HG03108 (cell line): ENCODE measurements around the gene ITM2C.

Source experiments
- ATAC-seq: cut with Tn5 transposase; IDR thresholded peaks from one replicate; pipeline ENCODE4 v1.9.1; 2021; ENCODE audit warnings: moderate library complexity; ENCODE audit not compliant: unreplicated experiment

Gene ITM2C

DNA sequence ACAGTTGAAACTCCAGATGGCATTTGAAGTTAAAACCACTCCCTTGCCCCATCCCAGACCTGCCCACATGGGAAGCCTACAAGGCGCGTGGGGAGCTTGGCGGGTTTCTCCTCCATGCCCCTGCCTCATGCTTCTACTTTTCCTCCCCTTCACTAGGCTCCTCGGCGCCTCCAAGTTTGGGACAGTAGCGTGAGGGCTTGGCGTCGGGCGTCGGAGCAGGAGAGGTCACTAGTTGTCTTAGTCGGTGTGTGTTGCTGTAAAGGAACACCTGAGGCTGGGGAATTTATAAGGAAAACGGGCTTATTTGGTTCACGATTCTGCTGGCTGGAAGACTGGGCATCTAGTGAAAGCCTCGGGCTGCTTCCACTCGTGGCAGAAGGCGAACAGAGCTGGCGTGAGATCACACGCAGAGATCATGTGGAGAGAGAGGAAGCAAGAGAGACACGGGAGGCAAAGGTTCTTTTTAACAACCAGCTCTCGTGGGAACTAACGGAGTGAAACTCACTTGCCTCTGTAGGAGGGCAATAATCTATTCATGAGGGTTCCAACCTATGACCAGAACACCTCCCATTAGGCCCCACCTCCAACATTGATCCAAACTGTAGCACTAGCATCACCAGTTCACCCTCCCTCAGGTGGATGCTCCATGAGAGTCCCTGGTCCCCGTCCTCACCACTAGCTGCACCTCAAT is 25.3 kb downstream of the ITM2C start:
- ATAC-seq, result no peak

DNA sequence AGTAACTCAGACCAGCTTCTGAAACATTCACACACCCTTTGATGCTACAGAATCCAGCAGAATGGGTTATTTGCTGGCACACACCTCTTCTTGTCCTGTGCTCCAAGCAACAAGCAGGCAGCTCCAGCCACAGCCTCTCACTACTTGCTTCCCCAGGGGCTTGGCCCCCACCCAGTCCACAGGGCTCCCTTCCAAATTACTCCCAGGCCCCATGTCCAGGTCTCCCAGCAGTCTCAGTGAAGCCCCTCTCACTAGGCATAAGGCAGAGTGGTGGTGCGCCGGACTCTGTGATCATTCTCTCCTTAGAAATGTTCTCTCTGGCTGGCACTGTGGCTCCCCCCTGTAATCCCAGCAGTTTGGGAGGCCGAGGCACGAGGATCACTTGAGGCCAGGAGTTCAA is 25.9 kb downstream of the ITM2C start:
- no peak for ATAC-seq

GRCh38 chr2:230891064-230891463 is 26.3 kb downstream of the ITM2C start:
- no peak for ATAC-seq

- no peak for ATAC-seq
Measured at GRCh38 chr2:230891509-230891908, 26.8 kb downstream of the ITM2C start.

GRCh38 chr2:230893338-230893737 is 28.6 kb downstream of the ITM2C start:
- peak; percentile 79 for ATAC-seq

- no peak for ATAC-seq
Measured at GRCh38 chr2:230893841-230894781, 29.4 kb downstream of the ITM2C start.

- no peak for ATAC-seq
Measured at GRCh38 chr2:230895536-230896345, 31.0 kb downstream of the ITM2C start.

GRCh38 chr2:230896346-230897115 is 31.8 kb downstream of the ITM2C start:
- no peak for ATAC-seq

DNA sequence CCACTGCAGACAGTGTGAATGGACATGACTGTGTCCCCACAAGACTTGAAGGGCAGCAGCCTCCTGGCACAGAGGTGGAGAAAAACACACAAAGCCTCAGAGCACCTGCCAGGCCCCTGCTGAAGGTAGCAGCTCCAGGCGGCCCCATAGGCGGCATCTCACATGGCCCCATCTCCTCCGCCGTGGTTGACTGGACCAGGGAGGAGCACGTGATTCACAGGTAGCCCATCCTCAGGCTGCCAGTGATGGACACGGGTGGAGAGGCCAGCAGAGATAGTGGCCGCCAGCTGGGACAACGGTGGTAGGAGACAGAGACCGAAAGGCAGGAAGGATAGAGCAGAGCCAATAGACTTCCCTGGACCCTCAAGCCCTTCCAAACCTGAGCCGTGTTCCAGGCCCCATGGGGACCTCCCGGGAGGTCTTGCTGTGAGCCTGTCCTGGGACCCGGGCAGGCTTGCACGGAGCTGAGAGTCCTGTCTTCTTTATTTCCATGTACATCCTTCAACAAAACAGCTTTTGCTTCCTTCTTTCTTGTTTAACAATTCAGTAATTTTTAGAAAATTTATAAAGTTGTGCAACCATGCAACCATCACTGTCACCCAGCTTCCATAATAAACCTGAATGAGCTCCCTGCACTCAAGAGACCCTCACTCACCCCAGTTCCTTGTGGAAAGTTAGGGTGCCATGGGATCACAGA is 33.4 kb downstream of the ITM2C start:
- ATAC-seq, result no peak

GRCh38 chr2:230898713-230899091 is 34.0 kb downstream of the ITM2C start:
- no peak for ATAC-seq

DNA sequence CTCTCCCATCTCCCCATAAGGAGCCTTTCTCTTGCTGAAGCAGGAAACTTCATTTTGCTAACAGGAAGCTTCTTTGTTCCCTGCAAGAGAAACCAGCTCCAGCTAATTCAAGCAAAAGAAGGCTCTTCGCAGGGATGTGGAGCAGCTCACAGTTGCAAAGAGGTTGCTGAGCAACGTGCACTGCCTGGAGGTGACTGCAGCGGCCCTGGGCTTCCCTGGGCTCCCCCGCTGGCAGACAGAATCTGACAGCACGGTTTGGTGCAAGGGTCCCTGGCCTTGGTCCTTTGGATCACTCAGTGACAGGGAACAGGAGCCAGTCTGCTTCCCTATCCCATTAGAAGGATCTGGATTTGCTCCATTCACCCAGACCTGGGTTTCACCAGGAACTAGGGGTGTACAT is 34.5 kb downstream of the ITM2C start:
- ATAC-seq, result no peak

DNA sequence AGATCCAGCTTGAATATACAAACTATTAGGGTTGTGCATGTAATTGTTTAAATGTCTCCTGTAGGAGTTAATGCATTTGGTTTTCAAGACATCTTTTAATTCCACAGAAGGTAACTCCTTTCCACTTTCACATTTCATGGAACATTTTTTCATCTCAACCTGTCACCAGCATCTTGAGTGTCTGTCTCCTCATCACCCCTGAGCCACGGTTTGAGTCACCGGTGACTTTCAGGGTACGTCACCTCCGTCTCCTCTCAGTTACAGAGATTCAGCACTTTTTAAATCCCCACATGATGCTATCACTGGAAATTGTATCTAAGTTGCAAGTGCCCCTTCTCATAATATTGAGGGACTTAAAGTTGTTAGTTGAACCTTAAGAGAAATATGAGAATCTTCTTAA is 35.0 kb downstream of the ITM2C start:
- ATAC-seq, result no peak

GRCh38 chr2:230900336-230900995 is 35.7 kb downstream of the ITM2C start:
- no peak for ATAC-seq

DNA sequence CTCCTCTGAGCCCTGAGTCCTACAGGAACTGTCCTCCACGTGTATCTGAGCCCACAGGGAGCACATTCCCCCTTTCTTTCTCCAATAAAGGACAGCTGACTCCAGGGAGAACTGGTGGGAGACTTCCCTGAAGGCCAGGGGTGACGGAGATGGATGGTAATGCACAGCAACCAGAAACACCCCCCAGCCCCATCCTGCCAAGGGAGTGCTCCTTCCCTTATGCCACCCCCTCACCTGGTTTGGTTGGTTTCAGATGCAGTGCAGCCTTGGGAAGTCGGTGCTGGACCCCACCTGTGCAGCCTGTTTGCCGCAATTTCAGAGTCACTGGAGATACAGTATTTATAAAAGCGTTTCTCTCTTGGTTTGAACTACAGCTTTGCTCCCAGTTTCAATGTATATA is 36.3 kb downstream of the ITM2C start:
- no peak for ATAC-seq

GRCh38 chr2:230902180-230902899 is 37.6 kb downstream of the ITM2C start:
- peak; percentile 69 for ATAC-seq

DNA sequence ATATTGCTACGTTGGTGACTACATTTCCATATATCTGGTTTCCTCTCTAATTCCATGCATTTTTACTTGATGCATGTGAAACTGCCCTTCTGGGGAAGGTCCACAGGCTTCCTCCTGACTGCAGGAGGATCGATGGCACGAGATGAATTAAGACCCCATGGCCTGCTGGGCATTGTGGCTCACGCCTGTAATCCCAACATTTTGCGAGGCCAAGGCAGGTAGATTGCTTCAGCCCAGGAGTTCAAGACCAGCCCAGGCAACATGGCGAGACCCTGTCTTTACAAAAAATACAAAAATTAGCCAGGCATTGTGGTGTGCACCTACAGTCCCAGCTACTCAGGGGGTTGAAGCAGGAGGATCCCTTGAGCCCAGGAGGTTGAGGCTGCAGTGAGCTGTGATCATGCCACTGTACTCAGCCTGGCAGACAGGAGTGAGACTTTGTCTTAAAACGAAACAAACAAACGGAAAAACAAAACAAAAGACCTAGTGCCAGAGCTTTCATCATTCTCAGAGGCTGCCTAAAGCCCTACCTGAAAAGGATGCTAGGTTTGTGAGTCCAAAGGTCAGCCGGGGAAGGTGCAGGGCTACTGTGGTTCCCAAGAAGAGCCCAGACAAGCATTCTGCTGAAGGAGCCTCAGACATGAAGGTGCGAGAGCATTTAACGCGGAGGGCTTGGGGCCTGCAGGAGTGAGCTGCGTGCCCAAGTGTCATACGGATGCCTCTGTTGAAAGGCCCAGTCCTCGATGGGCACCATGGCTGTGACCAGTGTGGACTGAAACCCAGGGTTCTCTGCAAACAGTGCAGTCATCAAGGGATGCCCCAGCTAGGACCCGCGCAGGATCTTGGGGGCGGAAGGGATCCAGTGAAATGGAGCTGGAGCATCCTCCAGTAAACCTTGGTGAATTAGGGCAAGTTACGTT is 38.7 kb downstream of the ITM2C start:
- ATAC-seq, result no peak

DNA sequence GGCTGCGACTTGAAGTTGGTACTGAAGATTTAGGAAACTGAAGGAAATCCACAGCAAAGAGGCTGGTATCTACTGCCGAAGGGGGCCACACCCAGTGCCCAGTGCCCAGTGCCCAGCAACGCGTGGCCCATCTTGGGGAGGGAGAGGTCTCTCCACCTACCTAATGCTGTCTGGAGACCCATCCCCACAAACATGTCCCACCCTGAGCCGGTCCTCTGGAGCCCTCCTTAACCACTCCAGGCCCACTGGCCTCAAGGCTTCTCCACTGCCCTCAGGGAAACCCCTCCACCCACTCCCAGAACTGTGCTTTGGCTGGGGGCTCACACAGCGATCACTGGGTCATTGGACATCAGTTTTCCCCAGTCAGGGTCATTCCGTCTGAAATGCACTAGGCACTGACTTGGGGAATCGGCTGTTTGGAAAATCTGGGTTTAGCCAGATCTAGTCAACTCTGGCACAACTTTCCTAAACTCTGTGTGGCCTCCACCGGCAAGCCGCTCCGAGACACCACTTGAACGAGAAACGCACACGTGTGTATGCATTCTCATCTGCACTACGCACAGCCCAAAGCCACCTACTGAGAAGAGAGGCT is 40.2 kb downstream of the ITM2C start:
- no peak for ATAC-seq
